ENCODE measurements around the gene SLC24A3.

GRCh38 chr20:19568128-19568527, 355.7 kb downstream of the SLC24A3 start:
- TF ChIP-seq CTCF (IDR thresholded peaks at IDR 0.05), result no peak
- no peak for TF ChIP-seq POLR2A (IDR thresholded peaks at IDR 0.05)
